H9 (cell line): ENCODE data around the gene XXYLT1. TPM values are rescaled to one million over a fixed set of nuclear protein-coding genes. Genes with fewer than 3 reads are reported as not detected.

Experiments used
- DNase-seq: peaks from one replicate; pipeline ENCODE4 v3.0.0-alpha.2; 2017
- H2AFZ ChIP-seq: one replicate; pipeline ENCODE4 v1.6.1; 2013; ENCODE audit warnings: mild to moderate bottlenecking, low read length, control low read depth, moderate library complexity
- H2AK5ac ChIP-seq: 2 replicates; pipeline ENCODE4 v1.6.1; 2013; ENCODE audit warnings: low read length, control low read depth, mixed read lengths; ENCODE audit not compliant: insufficient read length
- H2BK120ac ChIP-seq: one replicate; pipeline ENCODE4 v1.6.1; 2013; ENCODE audit warnings: low read depth, mild to moderate bottlenecking, low read length, control low read depth, inconsistent platforms; ENCODE audit not compliant: poor library complexity, severe bottlenecking
- H2BK12ac ChIP-seq: 2 replicates; pipeline ENCODE4 v1.6.1; 2013; ENCODE audit warnings: low read length, control low read depth, mixed read lengths, low read depth; ENCODE audit not compliant: insufficient read length
- H2BK15ac ChIP-seq: 2 replicates; pipeline ENCODE4 v1.6.1; 2013; ENCODE audit warnings: low read depth, low read length, control low read depth
- H2BK20ac ChIP-seq: one replicate; pipeline ENCODE4 v1.6.1; 2013; ENCODE audit warnings: low read depth, mild to moderate bottlenecking, low read length, control low read depth, inconsistent platforms; ENCODE audit not compliant: poor library complexity, severe bottlenecking
- H2BK5ac ChIP-seq: 2 replicates; pipeline ENCODE4 v1.6.1; 2013; ENCODE audit warnings: low read length, control low read depth, mixed read lengths; ENCODE audit not compliant: insufficient read length
- H3K14ac ChIP-seq: 2 replicates; pipeline ENCODE4 v1.6.1; 2013; ENCODE audit warnings: low read length, control low read depth; ENCODE audit not compliant: insufficient read depth
- H3K18ac ChIP-seq: 2 replicates; pipeline ENCODE4 v1.6.1; 2013; ENCODE audit warnings: low read depth, mild to moderate bottlenecking, mixed read lengths, low read length, control low read depth; ENCODE audit not compliant: insufficient read length
- H3K23ac ChIP-seq: 2 replicates; pipeline ENCODE4 v1.6.1; 2013; ENCODE audit warnings: low read length, control low read depth, mixed read lengths, low read depth; ENCODE audit not compliant: insufficient read length
- H3K23me2 ChIP-seq: 2 replicates; pipeline ENCODE4 v1.6.1; 2013; ENCODE audit warnings: low read depth, mild to moderate bottlenecking, mixed read lengths, low read length, control low read depth; ENCODE audit not compliant: insufficient read length, poor library complexity, severe bottlenecking
- H3K27ac ChIP-seq: 2 replicates; pipeline ENCODE4 v1.5.1; 2013; ENCODE audit warnings: low read length, control low read depth, mixed read lengths, low read depth; ENCODE audit not compliant: insufficient read length
- H3K27me3 ChIP-seq: 2 replicates; pipeline ENCODE4 v1.6.1; 2013; ENCODE audit warnings: low read length, control low read depth, inconsistent platforms; ENCODE audit not compliant: insufficient read depth
- H3K4ac ChIP-seq: 2 replicates; pipeline ENCODE4 v1.6.1; 2013; ENCODE audit warnings: low read depth, mild to moderate bottlenecking, control low read depth, inconsistent platforms, low read length, moderate library complexity
- H3K4me1 ChIP-seq: 2 replicates; pipeline ENCODE4 v1.6.1; 2013; ENCODE audit warnings: low read length, control low read depth, inconsistent platforms; ENCODE audit not compliant: insufficient read depth
- H3K4me2 ChIP-seq: 2 replicates; pipeline ENCODE4 v1.6.1; 2013; ENCODE audit warnings: low read length, control low read depth, mixed read lengths; ENCODE audit not compliant: insufficient read length, insufficient read depth
- H3K56ac ChIP-seq: 2 replicates; pipeline ENCODE4 v1.6.1; 2013; ENCODE audit warnings: low read depth, mild to moderate bottlenecking, mixed read lengths, low read length, control low read depth; ENCODE audit not compliant: insufficient read length
- H3K79me1 ChIP-seq: 2 replicates; pipeline ENCODE4 v1.6.1; 2013; ENCODE audit warnings: low read depth, mild to moderate bottlenecking, moderate library complexity, low read length, control low read depth, inconsistent platforms; ENCODE audit not compliant: insufficient read depth, poor library complexity, severe bottlenecking
- H3K79me2 ChIP-seq: 2 replicates; pipeline ENCODE4 v1.6.1; 2013; ENCODE audit warnings: low read length, control low read depth, inconsistent platforms; ENCODE audit not compliant: insufficient read depth
- H3K9ac ChIP-seq: 2 replicates; pipeline ENCODE4 v1.6.1; 2013; ENCODE audit warnings: low read length, control low read depth, mixed read lengths; ENCODE audit not compliant: insufficient read length; ENCODE audit errors: extremely low read depth
- H3K9me3 ChIP-seq: one replicate; pipeline ENCODE4 v1.6.1; 2013; ENCODE audit warnings: low read depth, low read length, inconsistent platforms; ENCODE audit not compliant: control insufficient read depth
- H3T11ph ChIP-seq: one replicate; pipeline ENCODE4 v1.6.1; 2013; ENCODE audit warnings: mild to moderate bottlenecking, low read length, control low read depth, inconsistent platforms
- H4K20me1 ChIP-seq: one replicate; pipeline ENCODE4 v1.6.1; 2013; ENCODE audit not compliant: control insufficient read depth, insufficient read length, insufficient read depth
- H4K5ac ChIP-seq: 2 replicates; pipeline ENCODE4 v1.6.1; 2013; ENCODE audit warnings: low read depth, mild to moderate bottlenecking, mixed read lengths, low read length, control low read depth; ENCODE audit not compliant: insufficient read length
- H4K8ac ChIP-seq: replicated peaks from 2 replicates; pipeline ENCODE4 v1.6.1; 2013; ENCODE audit warnings: low read length, control low read depth, mixed read lengths, low read depth; ENCODE audit not compliant: insufficient read length
- H4K91ac ChIP-seq: 2 replicates; pipeline ENCODE4 v1.6.1; 2013; ENCODE audit warnings: low read depth, mild to moderate bottlenecking, moderate library complexity, mixed read lengths, low read length, control low read depth; ENCODE audit not compliant: insufficient read length
- H3K27ac Mint-ChIP-seq, 3 experiments: 2 replicates in 2 of 3; 3 replicates in 1 of 3; pipeline ENCODE4 v1.8.0; 2020 to 2021; ENCODE audit warnings: mixed read lengths in 3 of 3, mild to moderate bottlenecking in 1 of 3, moderate library complexity in 1 of 3
- H3K27me3 Mint-ChIP-seq: 2 replicates; pipeline ENCODE4 v1.8.0; 2021; ENCODE audit warnings: low read depth, mild to moderate bottlenecking, moderate library complexity, mixed read lengths
- H3K36me3 Mint-ChIP-seq, 3 experiments: 2 replicates in 2 of 3; 3 replicates in 1 of 3; pipeline ENCODE4 v1.8.0; 2020 to 2021; ENCODE audit warnings: low read depth in 3 of 3, mixed read lengths in 3 of 3; ENCODE audit not compliant: insufficient read depth in 1 of 3
- H3K4me1 Mint-ChIP-seq, 2 experiments: 2 replicates each; pipeline ENCODE4 v1.8.0; 2020; ENCODE audit warnings: mixed read lengths in 2 of 2
- H3K4me3 Mint-ChIP-seq, 2 experiments: 2 replicates in 1 of 2; 3 replicates in 1 of 2; pipeline ENCODE4 v1.8.0; 2020 to 2021; ENCODE audit warnings: mild to moderate bottlenecking in 2 of 2, mixed read lengths in 2 of 2, moderate library complexity in 1 of 2
- H3K9me3 Mint-ChIP-seq, 2 experiments: 2 replicates in 1 of 2; 3 replicates in 1 of 2; pipeline ENCODE4 v1.8.0; 2020; ENCODE audit warnings: mild to moderate bottlenecking in 2 of 2, mixed read lengths in 2 of 2, moderate library complexity in 1 of 2
- CTCF ChIP-seq: fragments of 200-600 bp; sonication (generic); conservative IDR thresholded peaks from 3 replicates; pipeline ENCODE4 v1.8.0; 2021; ENCODE audit warnings: antibody characterized with exemption, mild to moderate bottlenecking
- WGBS: extraction: QIAGEN DNeasy Blood & Tissue Kit; methylation state at CpG from one replicate; pipeline ENCODE4 v1.1.7; 2013; ENCODE audit warnings: missing lambda C conversion rate, low lambda C conversion rate, mixed read lengths; ENCODE audit not compliant: insufficient read length; ENCODE audit errors: extremely low coverage; 5-methylcytosine and 5-hydroxymethylcytosine counted together
- total RNA-seq: library from RNA; stranded (reverse); gene quantifications from 2 replicates; pipeline ENCODE4 v1.2.1, GENCODE V29; 2021

The XXYLT1 gene
- total RNA-seq, 1 experiment from 2014 or later = 22.7 TPM

- no peaks in the 10 kb centered on the region for H3K9me3 ChIP-seq
- H2BK120ac ChIP-seq = no peak overlapping the region
- peaks cover 27 to 44% of the 10 kb centered on the region in 2 experiments for H3K4me1 Mint-ChIP-seq
- H2BK15ac ChIP-seq = no peak overlapping the region
- H3K4ac ChIP-seq = no peak overlapping the region
- no peak overlapping the region for H4K91ac ChIP-seq
- H3K36me3 Mint-ChIP-seq = no peaks in the 10 kb centered on the region
- no peak overlapping the region for H3K27ac ChIP-seq
- no peaks in the 10 kb centered on the region for H3K27me3 ChIP-seq
- no peaks in the 10 kb centered on the region for H3K23me2 ChIP-seq
- no peak overlapping the region for H3T11ph ChIP-seq
- no peaks in the 10 kb centered on the region for H3K9me3 Mint-ChIP-seq
- H3K56ac ChIP-seq = no peak overlapping the region
- no peak overlapping the region; the same call in 1 of the 2 replicates for H3K14ac ChIP-seq
- H4K20me1 ChIP-seq = no peaks in the 10 kb centered on the region
- H2AFZ ChIP-seq = no peak overlapping the region
- H3K79me2 ChIP-seq = no peaks in the 10 kb centered on the region
- H3K4me3 Mint-ChIP-seq = no peak overlapping the region
- H2AK5ac ChIP-seq = no peak overlapping the region
- H2BK12ac ChIP-seq = no peak overlapping the region
- no peak overlapping the region; a peak in 1 of 7 replicates for H3K27ac Mint-ChIP-seq
- H3K9ac ChIP-seq = no peak overlapping the region
- no peak overlapping the region for H3K18ac ChIP-seq
- H2BK20ac ChIP-seq = no peak overlapping the region
- H3K79me1 ChIP-seq = no peaks in the 10 kb centered on the region
- TF ChIP-seq CTCF = no peak
- no peaks in the 10 kb centered on the region; the same call in 1 of the 2 replicates for H3K4me1 ChIP-seq
- H2BK5ac ChIP-seq = no peak overlapping the region
- H4K8ac ChIP-seq = no peak overlapping the region
- DNase-seq = no peak
- no peak overlapping the region for H3K23ac ChIP-seq
- H4K5ac ChIP-seq = no peak overlapping the region
- H3K27me3 Mint-ChIP-seq = peaks cover 1% of the 10 kb centered on the region; the same call in 1 of the 2 replicates
- no peak overlapping the region for H3K4me2 ChIP-seq
- no CpG with 5 or more reads among the region's 7 CpGs for WGBS
Observed at GRCh38 chr3:195044411-195044810, 226.5 kb downstream of the XXYLT1 start.
